Activated CD4-positive, CD25-positive, alpha-beta regulatory T cell treated with anti-CD3 and anti-CD28 coated beads, Interleukin-2, amount 50 U/mL, for 16 hours (primary cell): Measurements from ENCODE around the gene SHISA5.
"Not testable (repeated sequence)": the region's sequence is repeated elsewhere in the genome, so short reads cannot be mapped to it uniquely, and the experiment has no call there.

Source experiments
- DNase-seq: peaks from one replicate; pipeline ENCODE4 v3.0.0-alpha.2; 2020; ENCODE audit warnings: low read depth, low spot score

Gene SHISA5

DNA sequence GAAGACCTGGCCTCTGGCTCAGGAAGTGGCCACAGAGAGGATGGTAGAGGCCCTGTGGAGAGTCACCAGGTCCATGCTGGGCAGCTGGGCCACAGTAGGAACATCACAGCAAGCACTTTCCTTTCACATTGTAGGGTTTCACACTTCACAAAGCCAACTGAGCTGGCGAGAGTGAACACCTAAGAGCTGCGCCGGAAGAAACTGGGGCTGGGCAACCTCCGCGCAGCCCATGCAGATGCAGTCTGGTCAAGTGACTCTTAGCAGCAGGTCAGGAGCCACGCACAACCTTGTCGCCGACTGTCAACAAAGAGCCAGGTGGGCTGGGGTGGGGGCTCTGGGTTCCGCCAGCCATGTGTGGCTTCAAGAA is 15.3 kb upstream of the SHISA5 start:
- DNase-seq, result no peak

DNA sequence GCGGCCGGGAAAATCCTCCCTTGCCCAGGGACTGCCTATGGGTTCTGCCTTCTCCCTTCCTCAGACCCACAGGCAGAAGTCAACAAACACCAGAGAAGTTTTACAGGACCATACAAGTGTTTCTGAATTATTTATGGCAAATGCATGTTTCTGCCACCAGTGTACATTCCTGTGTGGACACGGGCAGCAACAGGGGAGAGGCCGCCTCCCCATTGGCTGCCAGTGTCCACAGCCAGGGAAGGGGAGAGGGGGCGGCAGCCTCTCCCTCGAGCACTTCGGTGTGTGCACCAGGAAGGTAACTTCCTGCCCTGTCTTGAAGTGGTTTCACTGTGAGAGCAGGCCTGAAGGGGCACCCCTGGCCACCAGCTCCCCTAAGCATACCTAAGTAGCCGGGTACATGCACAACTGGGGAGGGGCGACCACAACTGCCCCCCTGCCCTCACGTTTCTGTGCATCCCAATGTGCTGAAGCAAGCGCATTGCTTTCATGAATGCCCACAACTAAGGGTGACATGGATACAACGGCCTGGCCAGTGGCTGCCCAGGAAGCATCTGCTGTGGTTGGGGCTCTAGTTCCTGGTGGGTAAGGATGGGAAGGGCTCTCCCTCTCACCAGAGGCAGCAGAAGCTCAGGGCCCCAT is 14.8 kb upstream of the SHISA5 start:
- DNase-seq, result no peak

DNA sequence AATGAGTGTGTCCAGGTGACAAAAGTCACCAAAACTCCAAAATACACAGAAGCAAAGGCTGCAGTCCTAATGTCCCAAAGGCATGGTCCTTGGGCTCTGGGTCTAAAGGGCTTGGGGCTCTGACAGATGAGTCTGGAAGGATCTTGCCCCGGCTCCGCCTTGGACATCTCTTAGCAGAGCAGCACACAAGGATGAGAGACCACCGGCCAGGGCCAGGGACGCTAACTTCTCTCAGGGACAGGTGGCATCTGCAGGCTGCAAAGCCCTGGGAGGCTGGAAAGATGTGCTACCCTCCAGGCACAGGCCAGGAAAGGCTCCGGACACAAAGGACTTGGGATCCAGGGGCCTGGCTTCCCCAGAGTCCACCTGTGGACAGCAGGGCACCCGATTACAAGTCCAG is 14.1 kb upstream of the SHISA5 start:
- DNase-seq, result no peak

DNA sequence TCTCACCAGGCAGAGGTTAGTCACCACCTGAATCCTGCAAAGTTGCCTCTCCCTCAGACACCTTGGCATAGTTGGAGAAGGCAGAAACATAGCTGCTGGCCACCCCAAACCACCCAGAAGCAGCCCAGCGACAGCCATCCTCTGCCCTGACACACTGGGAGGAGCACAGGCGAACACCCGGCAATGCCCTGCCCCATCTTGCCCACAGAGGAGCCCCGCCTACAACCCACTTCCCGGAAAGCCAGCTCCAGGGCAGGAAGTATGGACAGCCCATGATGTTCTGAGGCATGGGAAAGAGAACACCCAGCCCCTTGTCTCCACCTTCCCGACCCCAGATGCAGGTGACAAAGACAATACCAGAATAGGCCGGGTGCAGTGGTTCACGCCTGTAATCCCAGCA is 12.6 kb upstream of the SHISA5 start:
- no peak for DNase-seq

DNA sequence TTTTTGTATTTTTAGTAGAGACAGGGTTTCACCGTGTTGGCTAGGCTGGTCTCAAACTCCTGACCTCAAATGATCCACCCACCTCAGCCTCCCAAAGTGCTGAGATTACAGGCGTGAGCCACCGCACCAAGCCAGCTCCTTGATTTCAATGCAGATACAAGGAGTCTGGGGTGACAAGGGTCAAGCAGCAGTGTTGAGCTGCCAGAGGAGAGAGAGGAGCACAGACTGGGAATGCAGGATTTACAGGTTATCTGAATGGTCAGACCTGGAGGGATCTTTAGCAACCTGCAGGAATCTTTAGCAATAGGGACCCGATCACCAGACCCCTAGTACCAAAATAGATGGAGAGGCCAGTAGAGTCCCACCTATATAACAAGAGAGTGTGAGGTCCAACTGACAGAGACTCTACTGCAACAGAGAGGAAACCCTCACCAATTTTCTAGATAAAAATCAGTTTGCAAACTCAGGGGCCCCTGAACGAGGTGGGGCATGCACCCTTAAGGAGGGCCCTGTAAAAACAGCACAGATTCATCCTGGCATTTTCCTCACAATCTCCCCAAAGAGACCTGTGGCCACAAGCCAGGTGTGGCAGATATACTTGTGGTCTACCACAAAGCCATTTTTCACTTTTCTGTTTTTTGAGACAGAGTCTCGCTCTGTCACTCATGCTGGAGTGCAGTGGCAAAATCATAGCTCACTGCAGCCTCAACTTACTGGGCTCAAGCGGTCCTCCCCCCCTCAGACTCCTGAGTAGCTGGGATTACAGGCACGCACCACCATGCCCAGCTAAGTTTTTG is 10.7 kb upstream of the SHISA5 start:
- DNase-seq, result no peak

DNA sequence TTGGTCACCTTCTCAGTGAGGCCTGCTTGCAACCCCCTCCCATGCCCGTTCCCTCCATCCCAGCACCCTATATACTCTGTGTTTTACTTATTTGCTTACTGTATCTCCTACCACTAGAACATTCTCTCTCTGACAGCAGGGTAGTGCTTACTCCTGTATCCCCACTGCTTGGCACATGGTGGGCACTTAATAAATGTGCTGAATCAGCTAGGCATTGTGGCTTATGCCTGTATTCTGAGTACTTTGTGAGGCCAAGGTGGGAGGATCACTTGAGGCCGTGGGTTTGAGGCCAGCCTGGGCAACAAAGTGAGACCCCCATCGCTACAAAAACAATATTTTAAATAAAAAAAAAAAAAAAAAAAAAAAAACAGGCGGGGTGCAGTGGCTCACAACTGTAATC is 7.6 kb upstream of the SHISA5 start:
- DNase-seq, result no peak

DNA sequence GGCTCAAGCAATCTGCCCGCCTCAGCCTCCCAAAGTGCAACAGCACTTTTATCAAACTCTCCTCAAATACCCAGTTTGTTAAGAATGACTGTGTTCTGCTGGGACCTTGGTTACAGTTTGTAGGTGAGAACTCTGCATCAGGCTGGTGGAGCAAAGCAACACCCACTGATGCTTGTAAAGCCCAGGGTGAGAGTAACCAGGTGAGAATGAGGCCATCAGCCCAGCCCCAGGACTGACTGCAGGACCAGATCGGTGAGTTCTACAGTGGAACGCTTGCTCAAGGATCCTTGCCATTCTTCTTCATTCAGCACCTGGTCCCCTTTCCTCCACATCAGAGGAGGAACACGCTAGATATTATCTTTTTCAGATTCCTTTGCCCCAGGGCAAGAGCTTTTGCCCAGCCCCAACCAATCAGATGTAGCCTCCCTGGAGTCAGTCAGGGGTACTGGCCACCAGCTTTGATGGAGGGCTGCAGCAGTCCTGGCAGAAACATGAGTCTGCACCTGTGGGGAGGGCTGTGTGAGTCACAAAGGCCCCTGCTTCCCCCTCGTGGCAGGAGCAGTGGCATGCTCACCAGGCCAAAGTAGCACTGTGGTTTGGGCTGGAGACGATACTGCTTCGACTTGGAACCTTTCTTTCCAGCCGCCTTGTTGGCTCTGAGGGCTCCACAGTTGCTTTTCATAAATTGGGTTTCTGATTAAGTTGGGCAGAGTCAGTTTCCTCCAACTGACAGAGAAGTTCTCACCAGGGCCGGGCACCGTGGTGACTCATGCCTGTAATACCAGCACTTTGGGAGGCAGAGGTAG is 3.5 kb upstream of the SHISA5 start:
- DNase-seq, result peak; percentile 45

DNA sequence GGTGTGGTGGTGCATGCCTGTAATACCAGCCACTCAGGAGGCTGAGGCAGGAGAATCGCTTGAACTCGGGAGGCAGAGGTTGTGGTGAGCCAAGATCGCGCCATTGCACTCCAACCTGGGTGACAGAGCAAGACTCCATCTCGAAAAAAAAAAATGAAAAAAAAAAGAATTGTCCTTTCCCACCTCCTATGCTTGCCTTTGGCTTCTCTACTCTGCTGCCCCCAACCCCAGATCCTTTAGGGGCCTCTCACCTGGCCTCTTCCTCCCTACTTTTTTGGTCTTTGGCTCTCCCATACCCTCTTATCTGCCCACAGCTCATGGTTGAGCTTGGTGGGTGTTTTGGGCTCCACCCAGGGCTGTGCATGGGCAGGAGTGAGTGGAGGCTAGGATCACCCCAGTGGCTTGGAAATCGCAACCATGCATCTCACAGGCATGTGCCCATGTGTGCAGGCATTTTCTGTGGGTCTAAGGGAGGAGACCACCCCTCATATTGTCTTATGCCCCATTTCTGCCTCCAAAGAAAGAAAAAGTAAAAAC is 2.1 kb upstream of the SHISA5 start:
- DNase-seq, result no peak

DNA sequence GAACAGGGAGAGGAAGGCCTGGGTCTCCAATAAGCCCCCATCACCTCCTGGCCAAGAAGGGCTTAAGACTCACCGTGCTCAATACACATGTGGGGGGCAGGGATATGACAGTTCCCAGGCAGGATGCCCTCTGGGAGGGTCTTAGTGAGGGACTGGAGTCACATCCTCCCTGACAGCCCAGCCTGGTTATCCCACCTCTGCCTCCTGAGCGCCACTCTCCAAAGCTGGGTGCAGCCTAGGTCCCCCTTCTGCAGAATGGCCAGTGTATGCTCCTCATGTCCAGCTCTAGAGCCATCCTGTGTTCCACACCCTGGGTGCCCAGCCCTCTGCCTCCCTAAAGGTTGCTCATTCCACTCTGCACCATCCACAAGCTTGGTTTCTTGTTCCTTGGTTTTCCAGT is 1.2 kb upstream of the SHISA5 start:
- no peak for DNase-seq

DNA sequence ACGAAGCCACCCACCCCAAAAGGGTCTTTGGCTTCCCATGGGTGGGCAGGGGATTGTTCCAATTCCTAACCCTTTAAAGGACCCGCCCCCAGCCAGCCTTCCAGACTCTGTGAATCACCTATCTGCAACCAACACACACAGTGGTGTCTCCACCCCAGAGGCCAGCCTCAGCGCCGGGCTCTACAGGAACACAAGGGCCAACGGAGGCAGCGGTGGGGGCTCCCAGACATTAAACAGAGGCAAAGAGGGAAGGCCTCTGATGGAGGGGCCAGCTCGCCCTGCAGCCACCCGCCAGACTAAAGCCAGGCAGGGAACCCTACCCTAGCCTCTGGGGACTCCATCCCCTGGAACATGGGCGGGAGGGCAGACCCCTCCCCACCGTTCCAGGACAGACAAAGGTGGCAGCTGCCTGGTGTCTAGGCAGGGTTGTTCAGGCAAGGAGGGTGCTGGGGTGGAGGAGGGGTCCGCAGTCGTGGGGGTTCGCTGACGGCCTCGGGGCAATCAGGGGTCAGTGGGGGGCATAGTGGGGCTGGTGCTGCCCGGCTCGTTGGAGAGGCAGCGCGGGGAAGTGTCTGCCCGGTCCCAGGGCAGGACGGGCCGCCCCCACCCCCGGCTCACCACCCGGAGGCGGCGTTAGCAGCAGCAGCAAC is 448 bp downstream of the SHISA5 start:
- no peak for DNase-seq

DNA sequence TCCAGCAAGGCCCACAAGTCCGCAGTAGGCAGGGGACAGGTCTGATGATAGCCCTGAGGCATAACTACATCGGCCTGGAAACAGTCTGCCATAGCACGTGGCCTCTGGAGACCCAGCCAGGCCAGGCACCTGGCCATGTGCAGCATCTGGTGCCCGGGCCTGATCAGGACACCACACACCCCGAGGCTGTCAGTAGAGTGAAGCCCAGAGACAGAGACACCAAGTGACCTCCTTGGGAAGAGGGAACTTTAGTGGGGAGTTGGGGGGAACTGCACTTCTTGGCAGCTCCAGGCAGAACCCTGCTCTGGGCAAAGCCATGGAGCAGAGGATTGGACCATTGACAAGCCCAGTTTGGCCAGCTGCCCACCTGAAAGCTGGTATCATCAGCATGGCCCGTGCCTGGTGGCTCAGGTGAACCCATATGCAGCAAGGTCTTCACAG is 1.2 kb downstream of the SHISA5 start:
- DNase-seq, result no peak

DNA sequence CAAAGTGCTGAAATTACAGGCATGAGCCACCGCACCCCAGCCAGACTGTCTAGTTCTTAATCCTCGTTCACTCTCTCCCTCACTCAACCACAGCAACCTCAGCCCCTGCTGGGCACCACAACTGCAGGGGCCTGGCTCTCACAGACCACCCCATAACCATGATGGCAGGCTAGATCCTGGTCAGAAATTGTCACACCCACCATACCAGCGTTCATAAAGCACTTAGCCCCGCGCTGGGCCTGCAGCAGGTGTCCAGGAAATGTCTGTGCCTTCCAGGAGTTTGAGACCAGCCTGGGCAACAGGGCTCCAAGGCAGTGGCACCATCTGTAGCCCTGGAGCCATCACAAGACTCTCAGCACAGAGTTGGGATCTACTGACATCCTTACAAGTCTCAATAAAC is 1.9 kb downstream of the SHISA5 start:
- DNase-seq, result no peak

DNA sequence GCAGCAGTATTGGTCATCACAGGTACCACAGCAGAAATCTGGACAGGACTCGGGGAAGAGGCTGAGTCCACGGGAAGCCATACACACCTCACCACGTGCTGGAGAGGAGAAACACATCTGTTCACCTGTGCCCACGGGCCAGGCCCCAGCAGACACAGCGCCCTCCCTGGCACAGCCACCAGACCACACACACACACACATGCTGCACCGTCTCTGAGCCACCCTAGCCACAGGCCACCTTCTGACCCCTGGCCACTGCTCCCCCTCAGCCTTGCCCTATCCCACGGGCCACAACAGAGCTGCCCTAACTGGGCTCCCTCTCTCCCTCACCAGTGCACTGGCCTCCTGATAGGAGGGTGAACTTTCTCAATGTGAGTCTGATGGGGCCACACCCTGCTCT is 2.8 kb downstream of the SHISA5 start:
- no peak for DNase-seq

DNA sequence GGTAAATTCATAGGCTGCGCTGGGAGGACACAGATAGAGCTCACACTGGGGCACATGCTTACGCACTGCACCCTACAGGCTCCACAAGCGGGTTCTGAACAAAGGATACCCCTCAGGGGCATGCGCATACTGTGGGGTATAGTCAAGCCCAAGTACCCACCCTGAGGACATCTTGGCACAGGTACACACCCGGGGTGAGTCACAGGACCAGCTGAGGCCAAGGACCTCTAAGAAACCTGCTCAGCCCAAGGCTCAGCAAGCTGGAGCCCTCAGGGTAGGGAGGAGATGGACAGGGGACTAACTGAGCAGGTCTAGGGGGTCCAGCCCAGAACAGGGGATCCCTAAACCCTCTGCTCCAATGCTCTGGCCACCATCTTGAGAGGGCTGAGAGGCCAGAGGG is 3.3 kb downstream of the SHISA5 start:
- DNase-seq, result no peak

DNA sequence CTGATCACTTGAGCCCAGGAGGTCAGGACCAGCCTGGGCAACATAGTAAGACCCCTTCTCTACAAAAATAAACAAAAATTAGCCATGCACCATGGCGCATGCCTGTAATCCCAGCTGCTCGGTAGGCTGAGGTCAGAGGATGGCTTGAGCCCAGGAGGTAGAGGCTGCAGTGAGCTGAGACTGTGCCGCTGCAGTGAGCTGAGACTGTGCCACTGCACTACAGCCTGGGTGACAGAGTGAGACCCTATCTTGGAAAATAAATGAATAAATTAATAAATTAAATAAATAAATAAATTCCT is 10.8 kb downstream of the SHISA5 start:
- DNase-seq, result no peak

DNA sequence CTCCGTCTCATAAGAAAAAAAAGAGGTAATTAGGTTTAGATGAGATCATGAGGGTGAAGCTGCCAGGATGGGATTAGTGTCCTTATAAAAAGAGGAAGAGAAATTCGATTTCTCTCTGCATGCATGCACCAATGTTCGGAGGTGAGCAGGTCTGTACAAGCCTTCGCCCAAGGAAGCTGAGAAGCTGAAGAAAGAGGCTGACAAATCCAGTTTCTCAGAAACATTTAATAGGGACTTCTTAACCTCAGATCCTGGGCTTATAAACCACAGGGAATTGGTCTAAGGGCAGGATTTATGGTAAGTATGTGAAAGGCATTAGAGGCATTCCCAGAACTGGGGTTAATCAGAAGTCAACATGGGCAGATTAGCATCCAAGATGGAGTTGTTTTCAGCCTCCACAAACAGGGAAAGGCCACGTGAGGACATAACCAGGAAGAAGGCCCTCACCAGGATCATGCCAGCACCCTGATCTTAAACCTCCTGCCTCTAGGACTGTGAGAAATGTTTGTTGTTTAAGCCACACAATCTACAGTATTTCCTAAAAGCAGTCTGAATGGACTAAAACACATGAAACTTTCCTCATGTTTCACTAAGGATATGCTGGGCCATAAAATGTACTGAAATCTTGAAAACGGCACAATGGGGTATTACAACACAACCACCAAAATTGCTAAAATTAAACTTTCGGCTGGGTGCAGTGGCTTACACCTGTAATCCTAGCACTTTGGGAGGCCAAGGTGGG is 11.3 kb downstream of the SHISA5 start:
- DNase-seq, result no peak

DNA sequence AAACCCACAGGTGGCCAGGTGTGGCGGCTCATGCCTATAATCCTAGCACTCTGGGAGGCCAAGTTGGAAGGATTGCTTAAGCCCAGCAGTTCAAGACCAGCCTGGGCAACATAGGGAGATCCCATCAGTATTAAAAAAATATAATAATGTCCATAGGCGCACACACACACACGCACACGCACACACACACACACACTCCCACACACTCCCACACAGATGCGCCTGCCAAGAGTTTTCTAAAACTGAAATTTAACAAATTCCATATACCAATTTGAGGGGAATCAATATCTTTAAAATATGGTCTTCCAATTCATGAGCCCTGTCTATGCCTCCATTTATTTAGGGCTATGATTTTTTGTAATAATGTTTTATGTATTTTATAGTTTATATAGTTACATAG is 17.0 kb downstream of the SHISA5 start:
- DNase-seq, result no peak

DNA sequence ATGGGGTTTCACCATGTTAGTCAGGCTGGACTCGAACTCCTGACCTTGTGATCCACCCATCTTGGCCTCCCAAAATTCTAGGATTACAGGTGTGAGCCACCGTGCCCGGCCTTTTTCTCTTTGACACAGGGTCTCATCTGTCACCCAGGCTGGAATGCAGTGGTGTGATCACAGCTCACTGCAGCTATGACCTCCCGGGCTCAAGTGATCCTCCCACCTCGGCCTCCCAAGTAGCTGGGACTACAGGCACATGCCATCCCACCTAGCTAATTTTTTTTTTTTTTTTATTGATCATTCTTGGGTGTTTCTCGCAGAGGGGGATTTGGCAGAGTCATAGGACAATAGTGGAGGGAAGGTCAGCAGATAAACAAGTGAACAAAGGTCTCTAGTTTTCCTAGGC is 21.2 kb downstream of the SHISA5 start:
- not testable (repeated sequence) for DNase-seq

DNA sequence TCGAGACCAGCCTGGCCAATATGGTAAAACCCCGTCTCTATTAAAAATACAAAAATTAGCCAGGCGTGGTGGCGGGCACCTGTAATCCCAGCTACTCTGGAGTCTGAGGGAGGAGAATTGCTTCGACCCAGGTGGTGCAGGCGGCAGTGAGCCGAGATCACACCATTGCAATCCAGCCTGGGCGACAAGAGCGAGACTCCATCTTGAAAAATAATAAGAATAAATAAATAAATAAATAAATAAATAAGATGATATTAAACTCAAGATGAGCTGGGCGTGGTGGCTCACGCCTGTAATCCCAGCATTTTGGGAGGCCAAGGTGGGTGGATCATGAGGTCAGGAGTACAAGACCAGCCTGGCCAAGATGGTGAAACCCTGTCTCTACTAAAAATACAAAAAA is 23.1 kb downstream of the SHISA5 start:
- not testable (repeated sequence) for DNase-seq

DNA sequence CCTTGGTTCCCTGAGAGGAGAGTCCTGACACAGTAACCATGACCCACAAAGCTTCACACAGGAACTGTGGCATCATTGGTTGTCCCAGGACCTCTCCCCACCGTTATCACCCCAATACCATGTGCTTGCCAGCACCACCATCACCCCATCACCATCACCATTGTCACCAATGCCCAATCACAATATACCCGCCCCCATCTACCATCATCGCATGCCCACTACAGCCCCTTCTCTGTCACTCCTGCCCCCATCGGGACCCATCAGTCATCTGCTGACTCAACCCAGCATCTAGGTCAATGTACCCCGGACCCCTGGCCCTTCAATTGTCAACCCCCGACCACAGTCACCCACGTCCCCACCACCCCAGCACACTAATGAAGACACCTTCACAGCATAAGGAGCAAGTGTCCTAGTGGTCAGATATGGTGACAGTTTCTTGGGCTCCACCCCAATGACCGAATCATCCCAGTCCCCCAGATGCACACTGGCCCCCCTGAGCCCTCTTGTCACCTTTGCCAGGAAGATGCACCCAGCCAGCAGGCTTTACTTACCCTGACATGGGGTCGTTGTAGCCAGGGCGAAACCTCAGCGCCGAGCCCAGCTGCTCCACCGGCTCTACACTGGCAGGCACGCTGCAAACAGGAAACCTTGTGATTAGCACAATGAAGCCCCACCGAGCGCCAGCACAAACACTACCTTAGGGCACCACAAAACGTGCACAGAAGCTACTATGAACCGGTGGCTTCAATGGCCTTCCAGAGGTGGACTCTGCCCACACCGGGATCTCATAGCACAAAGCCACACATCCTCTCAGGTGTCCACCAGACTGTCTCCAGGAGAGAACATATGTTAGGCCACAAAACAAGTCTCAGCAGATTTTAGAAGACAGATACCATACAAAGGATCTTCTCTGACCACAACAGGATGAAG is 25.1 kb downstream of the SHISA5 start:
- DNase-seq, result no peak
